22Rv1 (cell line): ENCODE data around the gene CLCN2.

Experiments
- CTCF ChIP-seq: fragments of 450-650 bp; IDR thresholded peaks from 2 replicates; pipeline ENCODE4 v1.5.1; 2017; ENCODE audit warnings: mild to moderate bottlenecking
- ZFX ChIP-seq: fragments of 450-650 bp; IDR thresholded peaks from 2 replicates; pipeline ENCODE4 v1.6.1; 2017; ENCODE audit warnings: antibody characterized with exemption, borderline replicate concordance

GRCh38 chr3:184388164-184388935 is 26.9 kb upstream of the CLCN2 start:
- TF ChIP-seq CTCF (no peak), ZFX (no peak)
